Endothelial cell (in vitro differentiated cells): ENCODE measurements around the gene OR2H2. TPM values are rescaled to one million over a fixed set of nuclear protein-coding genes. Genes with fewer than 3 reads are reported as not detected.

Experiments used
- DNase-seq: peaks from one replicate; pipeline ENCODE4 v3.0.0; 2021; ENCODE audit warnings: low spot score
- H3K27ac Mint-ChIP-seq: one replicate; pipeline ENCODE4 v1.8.0; 2021; ENCODE audit warnings: mixed read lengths, inconsistent platforms; ENCODE audit not compliant: unreplicated experiment
- H3K27me3 Mint-ChIP-seq: one replicate; pipeline ENCODE4 v1.8.0; 2021; ENCODE audit warnings: mild to moderate bottlenecking, moderate library complexity, mixed read lengths, inconsistent platforms; ENCODE audit not compliant: unreplicated experiment
- H3K36me3 Mint-ChIP-seq: one replicate; pipeline ENCODE4 v1.8.0; 2021; ENCODE audit warnings: mild to moderate bottlenecking, low read depth, mixed read lengths, inconsistent platforms; ENCODE audit not compliant: unreplicated experiment
- H3K4me1 Mint-ChIP-seq: one replicate; pipeline ENCODE4 v1.8.0; 2021; ENCODE audit warnings: mild to moderate bottlenecking, mixed read lengths, inconsistent platforms; ENCODE audit not compliant: unreplicated experiment
- H3K4me3 Mint-ChIP-seq: one replicate; pipeline ENCODE4 v1.8.0; 2021; ENCODE audit warnings: mild to moderate bottlenecking, mixed read lengths, inconsistent platforms; ENCODE audit not compliant: unreplicated experiment
- H3K9me3 Mint-ChIP-seq: one replicate; pipeline ENCODE4 v1.8.0; 2021; ENCODE audit warnings: mixed read lengths, inconsistent platforms; ENCODE audit not compliant: unreplicated experiment
- total RNA-seq: library from RNA; stranded (reverse); fragmentation: NEBNext Ultra II Directional; extraction: Animal tissue kit (Norgen Biotek cat#: 25700); gene quantifications from one replicate; pipeline ENCODE4 v1.2.1, GENCODE V29; 2021; ENCODE audit not compliant: unreplicated experiment
- TF ChIP-seq, protein P1 (sequence below): fragments of 200-600 bp; sonication (generic); IDR thresholded peaks from one replicate; pipeline ENCODE4 v1.5.0; 2021; ENCODE audit warnings: antibody characterized with exemption; ENCODE audit not compliant: unreplicated experiment

Gene OR2H2
- total RNA-seq, 1 donor from 2014 or later = not detected

DNA sequence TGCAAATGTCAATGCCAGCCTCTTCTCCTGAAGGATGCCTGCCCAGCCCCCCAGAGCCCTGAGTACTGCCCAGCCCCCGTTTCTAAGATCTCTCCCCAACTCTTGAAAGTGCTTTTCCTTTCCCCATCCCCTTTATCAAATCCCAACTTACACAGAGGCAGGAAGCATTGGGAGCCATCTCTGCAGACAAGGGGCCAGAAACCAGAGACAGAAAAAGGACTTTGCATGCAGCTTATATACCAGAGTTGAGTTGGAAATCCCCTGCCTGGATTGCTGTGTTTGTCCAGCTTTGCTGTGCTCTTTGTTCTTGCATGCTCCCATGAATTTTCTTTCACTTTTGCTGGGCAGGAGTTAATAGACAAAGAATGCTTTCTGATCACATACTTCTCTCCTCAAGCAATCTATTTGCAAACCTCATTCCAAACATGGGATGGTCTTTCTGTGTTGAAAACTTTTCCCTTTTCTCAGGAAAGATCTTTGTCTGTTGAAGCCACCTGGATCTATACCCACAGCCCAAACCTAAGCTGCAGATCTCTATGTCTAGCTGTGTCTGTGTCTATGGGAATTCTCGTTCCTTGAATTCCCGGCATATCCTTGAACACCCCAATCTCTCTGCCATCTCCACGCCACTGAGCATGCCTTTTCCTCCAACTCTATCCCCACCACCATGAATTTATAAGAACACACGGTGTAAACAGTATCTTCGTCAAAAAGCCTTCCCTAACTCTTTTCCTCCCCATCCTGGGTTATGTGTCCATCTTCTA, 25.2 kb upstream of the OR2H2 start, which contains the start of gene UBD:
UBD (minus strand) TSS at position 209 of the 764 bp plus-strand sequence; CDS start at position 178, 31 bp downstream.
- Mint-ChIP-seq H3K9me3 (no peaks in the 10 kb centered on the region), H3K4me3 (no peak within 1 kb of the TSS), H3K27ac (no peak within 1 kb of the TSS), H3K4me1 (peaks cover 8% of the 10 kb centered on the region), H3K36me3 (no peaks in the 10 kb centered on the region), H3K27me3 (peaks cover 5% of the 10 kb centered on the region)
- TF ChIP-seq, protein P1, sequence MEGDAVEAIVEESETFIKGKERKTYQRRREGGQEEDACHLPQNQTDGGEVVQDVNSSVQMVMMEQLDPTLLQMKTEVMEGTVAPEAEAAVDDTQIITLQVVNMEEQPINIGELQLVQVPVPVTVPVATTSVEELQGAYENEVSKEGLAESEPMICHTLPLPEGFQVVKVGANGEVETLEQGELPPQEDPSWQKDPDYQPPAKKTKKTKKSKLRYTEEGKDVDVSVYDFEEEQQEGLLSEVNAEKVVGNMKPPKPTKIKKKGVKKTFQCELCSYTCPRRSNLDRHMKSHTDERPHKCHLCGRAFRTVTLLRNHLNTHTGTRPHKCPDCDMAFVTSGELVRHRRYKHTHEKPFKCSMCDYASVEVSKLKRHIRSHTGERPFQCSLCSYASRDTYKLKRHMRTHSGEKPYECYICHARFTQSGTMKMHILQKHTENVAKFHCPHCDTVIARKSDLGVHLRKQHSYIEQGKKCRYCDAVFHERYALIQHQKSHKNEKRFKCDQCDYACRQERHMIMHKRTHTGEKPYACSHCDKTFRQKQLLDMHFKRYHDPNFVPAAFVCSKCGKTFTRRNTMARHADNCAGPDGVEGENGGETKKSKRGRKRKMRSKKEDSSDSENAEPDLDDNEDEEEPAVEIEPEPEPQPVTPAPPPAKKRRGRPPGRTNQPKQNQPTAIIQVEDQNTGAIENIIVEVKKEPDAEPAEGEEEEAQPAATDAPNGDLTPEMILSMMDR = no peak
- DNase-seq = no peak

DNA sequence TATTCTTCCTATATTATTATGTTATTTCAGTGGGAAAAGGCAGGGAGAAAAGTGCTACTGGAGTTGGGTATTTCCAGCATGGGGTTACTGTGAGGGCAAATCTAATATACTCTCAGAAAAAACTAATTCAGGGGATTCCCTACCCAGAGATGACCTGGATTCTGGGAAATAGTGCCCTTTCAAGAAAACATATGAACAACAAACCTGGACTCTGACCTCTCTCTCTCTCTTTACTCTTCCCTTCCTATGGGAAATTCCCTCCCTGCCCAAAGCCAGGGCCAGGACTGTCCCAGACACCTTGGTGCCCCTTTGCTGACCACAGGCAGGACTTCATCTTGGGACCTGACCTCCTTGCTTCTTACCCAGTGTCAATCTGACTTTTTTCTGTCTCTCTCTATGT, 23.8 kb upstream of the OR2H2 start:
- TF ChIP-seq, protein P1 = no peak
- DNase-seq = no peak
- Mint-ChIP-seq H3K4me3 (no peak overlapping the region), H3K27me3 (no peaks in the 10 kb centered on the region), H3K36me3 (no peaks in the 10 kb centered on the region), H3K4me1 (peaks cover 8% of the 10 kb centered on the region), H3K27ac (no peak overlapping the region), H3K9me3 (no peaks in the 10 kb centered on the region)

DNA sequence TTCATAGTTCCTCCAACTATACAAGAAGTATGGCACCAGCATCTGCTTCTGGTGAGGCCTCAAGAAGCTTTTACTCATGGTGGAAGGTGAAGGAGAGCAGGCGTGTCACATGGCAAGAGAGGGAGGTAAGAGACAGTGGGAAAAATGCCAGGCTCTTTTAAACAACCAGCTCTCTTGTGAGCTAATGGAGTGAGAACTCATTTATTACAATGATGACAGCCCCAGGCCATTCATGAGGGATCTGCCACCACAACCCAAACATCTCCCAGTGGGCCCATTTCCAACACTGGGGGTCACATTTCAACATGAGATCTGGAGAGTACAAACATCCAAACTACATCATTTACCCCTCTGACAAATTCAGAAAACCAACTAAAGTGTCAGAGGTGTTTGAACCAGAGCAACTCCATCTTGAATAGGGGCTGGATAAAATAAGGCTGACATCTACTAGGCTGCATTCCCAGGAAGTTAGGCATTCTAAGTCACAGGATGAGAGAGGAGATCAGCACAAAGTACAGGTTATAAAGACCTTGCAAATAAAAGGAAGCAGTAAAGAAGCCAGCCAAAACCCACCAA, 23.2 kb upstream of the OR2H2 start:
- Mint-ChIP-seq H3K4me1 (peaks cover 8% of the 10 kb centered on the region), H3K9me3 (no peaks in the 10 kb centered on the region), H3K27me3 (no peaks in the 10 kb centered on the region), H3K36me3 (no peaks in the 10 kb centered on the region), H3K4me3 (no peak overlapping the region), H3K27ac (no peak overlapping the region)
- TF ChIP-seq, protein P1 = no peak
- DNase-seq = no peak

DNA sequence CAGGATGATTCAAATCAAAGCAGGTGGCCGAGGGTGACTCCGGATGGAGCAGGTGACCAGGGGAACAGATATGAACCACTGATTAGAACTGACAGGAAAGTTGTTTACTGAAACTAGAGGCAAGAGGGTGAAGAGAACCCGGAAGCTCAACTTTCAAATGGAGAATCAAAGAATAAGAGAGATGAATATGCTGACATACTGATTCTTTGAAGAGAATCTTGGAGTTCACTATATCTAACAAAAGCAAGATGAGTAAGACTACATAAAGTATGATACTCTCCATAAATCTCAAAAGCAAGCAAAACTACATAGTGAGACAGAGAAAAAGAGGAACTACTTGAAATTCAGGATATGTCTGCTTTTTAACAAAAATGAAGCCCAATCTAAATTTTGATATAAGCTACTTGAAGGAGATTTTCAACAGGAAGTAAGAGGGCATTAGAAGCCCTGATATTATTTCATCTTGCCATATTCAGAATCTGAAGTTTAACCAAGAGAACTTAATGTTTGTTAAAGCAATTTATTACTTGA, 21.4 kb upstream of the OR2H2 start:
- peaks cover 8% of the 10 kb centered on the region for H3K4me1 Mint-ChIP-seq
- TF ChIP-seq, protein P1 = no peak
- no peak overlapping the region for H3K27ac Mint-ChIP-seq
- no peaks in the 10 kb centered on the region for H3K9me3 Mint-ChIP-seq
- no peaks in the 10 kb centered on the region for H3K27me3 Mint-ChIP-seq
- DNase-seq = no peak
- no peak overlapping the region for H3K4me3 Mint-ChIP-seq
- no peaks in the 10 kb centered on the region for H3K36me3 Mint-ChIP-seq

DNA sequence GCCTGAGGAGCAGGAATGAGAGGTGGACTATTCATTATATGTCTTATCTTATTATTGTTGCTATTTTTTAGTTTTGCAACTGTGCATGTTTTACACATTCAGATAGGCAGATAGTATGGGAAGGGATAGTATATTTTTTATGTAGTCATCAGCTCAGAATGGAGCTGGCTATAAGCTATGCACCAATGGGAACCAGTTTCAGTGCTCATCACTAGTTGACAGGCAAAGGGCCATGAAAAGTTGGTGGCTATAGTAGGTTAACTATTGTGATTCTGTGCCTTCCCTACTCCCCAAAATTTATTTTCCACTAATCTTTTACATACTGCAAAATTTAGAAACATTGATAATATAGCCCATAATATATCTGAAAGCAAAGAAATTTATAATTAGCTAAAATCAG, 20.0 kb upstream of the OR2H2 start:
- TF ChIP-seq, protein P1 = no peak
- Mint-ChIP-seq H3K4me1 (peaks cover 2% of the 10 kb centered on the region), H3K27ac (no peak overlapping the region), H3K9me3 (no peaks in the 10 kb centered on the region), H3K4me3 (no peak overlapping the region), H3K27me3 (no peaks in the 10 kb centered on the region), H3K36me3 (no peaks in the 10 kb centered on the region)
- DNase-seq = no peak
